Astrocyte of the spinal cord (primary cell): Measurements from ENCODE around the gene ITPKC.

Source experiments
- DNase-seq: peaks from one replicate; pipeline ENCODE4 v3.0.0; 2011; ENCODE audit warnings: low read depth, low spot score
- H3K4me3 ChIP-seq: 2 replicates; pipeline ENCODE4 v1.5.1; 2011; ENCODE audit warnings: low read depth, mild to moderate bottlenecking, low read length, moderate library complexity
- CTCF ChIP-seq: IDR thresholded peaks from 2 replicates; pipeline ENCODE4 v1.5.1; 2012; ENCODE audit warnings: low read depth, mild to moderate bottlenecking, low read length, inconsistent platforms
- in situ Hi-C: cut with HindIII; loops from 2 replicates; pipeline ENCODE4 v1.10.0; 2017; ENCODE audit warnings: low sequenced_read_pairs

Gene ITPKC

GRCh38 chr19:40737102-40737644, 20.3 kb downstream of the ITPKC start:
- H3K4me3 ChIP-seq: no peak overlapping the region
- TF ChIP-seq CTCF: no peak
- in situ Hi-C loops: no loop called here
- no peak for DNase-seq

GRCh38 chr19:40739030-40739839, 22.3 kb downstream of the ITPKC start:
- in situ Hi-C loops: no loop called here
- DNase-seq: no peak
- no peak overlapping the region for H3K4me3 ChIP-seq
- TF ChIP-seq CTCF: no peak

GRCh38 chr19:40739871-40740703, 23.2 kb downstream of the ITPKC start:
- H3K4me3 ChIP-seq: no peak overlapping the region
- no peak for TF ChIP-seq CTCF
- in situ Hi-C loops: no loop called here
- no peak for DNase-seq

- in situ Hi-C loops: no loop called here
- TF ChIP-seq CTCF: no peak
- no peak overlapping the region for H3K4me3 ChIP-seq
- no peak for DNase-seq
Measured at GRCh38 chr19:40740747-40741146, 23.8 kb downstream of the ITPKC start.

GRCh38 chr19:40741527-40742390, 24.8 kb downstream of the ITPKC start:
- in situ Hi-C loops: no loop called here
- H3K4me3 ChIP-seq: no peak overlapping the region
- DNase-seq: no peak
- TF ChIP-seq CTCF: no peak

- in situ Hi-C loops: no loop called here
- H3K4me3 ChIP-seq: no peak overlapping the region
- no peak for TF ChIP-seq CTCF
- no peak for DNase-seq
Measured at GRCh38 chr19:40742477-40742876, 25.6 kb downstream of the ITPKC start.
